ENCODE measurements around the gene RAF1. TPM values are rescaled to one million over a fixed set of nuclear protein-coding genes. Genes with fewer than 3 reads are reported as not detected.
A peak's percentile ranks its signal among the peaks of the same experiment; 100 is the strongest.
"Not testable (repeated sequence)": the region's sequence is repeated elsewhere in the genome, so short reads cannot be mapped to it uniquely, and the experiment has no call there.

Gene RAF1
- total RNA-seq, 1 experiment from 2014 or later: 91.4 TPM

DNA sequence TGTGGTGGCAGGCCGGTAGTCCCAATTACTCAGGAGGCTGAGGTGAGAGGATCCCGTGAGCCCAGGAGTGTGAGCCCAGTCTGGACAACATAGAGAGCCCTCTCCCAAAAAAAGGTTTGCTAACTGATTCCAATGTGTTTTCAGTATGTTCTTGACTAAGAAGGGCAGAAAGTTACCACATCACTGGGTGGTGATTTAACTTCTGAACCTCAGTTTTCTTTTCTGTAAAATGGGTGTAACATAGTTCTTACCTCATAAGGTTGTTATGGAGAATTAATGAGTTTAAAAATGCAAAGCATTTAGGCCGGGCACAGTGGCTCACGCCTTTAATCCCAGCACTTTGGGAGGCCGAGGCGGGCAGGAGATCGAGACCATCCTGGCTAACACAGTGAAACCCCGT is 28.5 kb upstream of the RAF1 start:
- Histone ChIP-seq H3K4me3 (no peak overlapping the region), H3K36me3 (no peaks in the 10 kb centered on the region), H3K4me1 (replicated peaks) (no peaks in the 10 kb centered on the region), H3K9me3 (replicated peaks) (no peaks in the 10 kb centered on the region), H3K27me3 (replicated peaks) (no peaks in the 10 kb centered on the region), H3K27ac (no peak overlapping the region)
- no peak for DNase-seq (ENCODE audit: low read depth in 1 of 2, low spot score in 2 of 2)

DNA sequence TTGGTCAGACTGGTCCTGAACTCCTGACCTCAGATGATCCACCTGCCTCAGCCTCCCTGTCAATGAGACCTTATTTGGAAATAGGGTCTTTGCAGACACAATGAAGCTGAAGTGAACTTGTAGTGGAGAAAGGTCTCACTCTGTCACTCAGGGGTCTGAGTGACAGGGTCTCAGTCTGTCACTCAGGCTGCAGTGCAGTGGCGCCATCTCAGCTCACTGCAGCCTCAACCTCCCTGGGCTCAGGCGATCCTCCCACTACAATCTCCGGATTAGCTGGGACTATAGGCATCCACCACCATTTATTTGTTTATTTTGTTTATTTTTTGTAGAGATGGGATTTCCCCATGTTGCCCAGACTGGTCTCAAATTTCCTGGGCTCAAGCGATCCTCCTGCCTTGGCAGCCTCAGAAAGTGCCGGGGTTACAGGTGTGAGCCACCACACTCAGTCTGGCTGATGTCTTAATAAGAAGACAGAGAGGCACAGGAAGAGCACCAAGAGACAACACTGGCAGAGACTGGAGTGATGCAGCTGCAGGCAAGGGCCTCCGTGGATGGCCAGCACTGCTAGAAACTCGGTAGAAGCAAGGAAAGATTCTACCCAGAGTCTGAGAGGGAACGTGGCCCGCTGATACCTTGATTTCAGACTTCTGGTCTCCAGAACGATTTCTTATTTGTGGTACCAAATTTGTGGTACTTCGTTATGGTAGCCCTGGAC is 26.2 kb upstream of the RAF1 start:
- no peaks in the 10 kb centered on the region for H3K9me3 ChIP-seq (replicated peaks)
- no peaks in the 10 kb centered on the region for H3K4me1 ChIP-seq (replicated peaks)
- no peak for DNase-seq (ENCODE audit: low read depth in 1 of 2, low spot score in 2 of 2)
- no peak overlapping the region for H3K4me3 ChIP-seq
- no peaks in the 10 kb centered on the region for H3K36me3 ChIP-seq
- H3K27ac ChIP-seq: no peak overlapping the region
- H3K27me3 ChIP-seq (replicated peaks): no peaks in the 10 kb centered on the region

DNA sequence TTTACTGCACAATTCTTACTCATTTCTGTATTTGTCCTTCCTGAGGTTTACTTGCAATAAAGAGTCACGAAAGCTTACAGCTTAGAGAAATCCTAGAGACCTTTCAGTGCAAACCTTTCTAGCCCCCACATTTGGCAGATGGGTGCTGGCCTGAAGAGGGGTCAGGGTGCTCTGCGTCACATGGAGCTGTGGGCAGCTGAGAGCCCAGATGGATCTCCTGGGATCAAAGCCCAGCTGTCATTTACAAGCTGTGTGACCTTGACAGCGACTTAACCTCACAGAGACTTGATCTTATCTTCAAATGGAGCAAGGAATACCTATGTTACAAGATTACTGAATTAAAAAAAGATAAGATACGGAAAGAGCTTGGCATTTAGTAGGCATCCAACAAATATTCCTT is 24.0 kb upstream of the RAF1 start:
- H3K4me1 ChIP-seq (replicated peaks): no peaks in the 10 kb centered on the region
- H3K27ac ChIP-seq: no peak overlapping the region
- H3K4me3 ChIP-seq: no peak overlapping the region
- no peaks in the 10 kb centered on the region for H3K27me3 ChIP-seq (replicated peaks)
- no peaks in the 10 kb centered on the region for H3K36me3 ChIP-seq
- no peak for DNase-seq (ENCODE audit: low read depth in 1 of 2, low spot score in 2 of 2)
- no peaks in the 10 kb centered on the region for H3K9me3 ChIP-seq (replicated peaks)

DNA sequence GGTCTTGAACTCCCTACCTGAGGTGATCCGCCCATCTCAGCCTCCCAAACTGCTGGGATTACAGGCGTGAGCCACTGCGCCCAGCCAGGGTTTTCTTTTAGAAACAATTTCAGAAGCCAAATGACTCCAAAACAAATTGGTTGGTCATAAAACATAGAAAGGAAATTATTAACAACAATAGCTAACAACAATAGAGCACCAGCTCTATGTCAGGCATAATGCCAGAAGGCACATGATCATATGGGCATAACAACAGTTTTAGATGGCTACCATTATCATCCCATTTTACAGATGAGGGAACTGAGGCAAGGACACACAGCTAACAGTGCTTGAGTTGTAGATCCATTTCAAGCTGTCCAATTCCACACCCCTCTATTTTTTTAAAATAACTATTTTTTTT is 22.2 kb upstream of the RAF1 start:
- Histone ChIP-seq H3K9me3 (replicated peaks) (no peaks in the 10 kb centered on the region), H3K27ac (no peak overlapping the region), H3K4me3 (no peak overlapping the region), H3K36me3 (no peaks in the 10 kb centered on the region), H3K27me3 (replicated peaks) (no peaks in the 10 kb centered on the region), H3K4me1 (replicated peaks) (no peaks in the 10 kb centered on the region)
- DNase-seq (ENCODE audit: low read depth in 1 of 2, low spot score in 2 of 2): no peak

GRCh38 chr3:12681943-12682390 is 18.1 kb upstream of the RAF1 start:
- no peak overlapping the region for H3K27ac ChIP-seq
- no peak overlapping the region for H3K4me3 ChIP-seq
- DNase-seq (ENCODE audit: low read depth in 1 of 2, low spot score in 2 of 2): no peak
- no peaks in the 10 kb centered on the region for H3K36me3 ChIP-seq
- H3K9me3 ChIP-seq (replicated peaks): no peaks in the 10 kb centered on the region
- H3K27me3 ChIP-seq (replicated peaks): no peaks in the 10 kb centered on the region
- no peaks in the 10 kb centered on the region; the same call in 1 of the 2 replicates for H3K4me1 ChIP-seq (replicated peaks)

DNA sequence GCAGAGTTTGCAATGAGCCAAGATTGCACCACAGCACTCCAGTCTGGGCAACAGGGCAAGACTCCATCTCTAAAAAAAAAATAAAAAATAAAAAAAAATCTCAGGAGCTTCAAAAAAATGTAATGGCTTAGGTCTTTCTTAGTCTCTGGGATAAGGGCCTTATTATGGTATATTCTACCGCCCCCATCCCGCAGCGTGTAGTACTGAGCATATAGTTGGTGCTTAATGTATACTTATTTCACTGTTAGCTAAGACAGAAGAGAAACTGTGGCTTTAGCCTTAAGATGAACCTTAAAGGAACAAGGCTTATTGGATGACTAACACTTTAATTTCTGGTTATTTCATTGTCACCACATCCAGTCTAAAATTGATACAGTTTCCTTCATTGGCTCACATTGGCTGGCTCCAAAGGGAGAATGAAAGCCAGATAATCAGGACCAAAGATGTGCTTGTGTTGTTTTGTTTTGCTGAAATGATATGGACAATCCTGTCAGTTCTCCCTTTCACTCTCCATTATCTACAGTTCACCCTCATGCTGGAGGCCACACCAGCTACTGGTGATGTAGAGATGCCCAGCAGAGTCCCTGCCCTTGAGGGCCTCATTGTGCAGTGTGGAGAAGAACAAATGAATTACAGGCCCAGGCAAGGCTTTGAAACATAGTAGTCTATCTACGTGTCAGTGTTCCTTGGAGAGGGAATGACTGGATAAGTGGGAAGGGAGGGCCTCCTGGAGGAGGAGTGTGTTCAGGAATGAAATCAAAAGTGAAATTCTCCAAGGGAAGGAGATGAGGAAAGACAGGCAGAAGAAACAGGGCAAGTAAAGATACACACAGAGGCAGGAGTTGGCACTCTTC is 17.4 kb upstream of the RAF1 start:
- no peak overlapping the region for H3K4me3 ChIP-seq
- no peaks in the 10 kb centered on the region; the same call in 1 of the 2 replicates for H3K4me1 ChIP-seq (replicated peaks)
- DNase-seq (ENCODE audit: low read depth in 1 of 2, low spot score in 2 of 2): no peak
- no peaks in the 10 kb centered on the region for H3K27me3 ChIP-seq (replicated peaks)
- H3K36me3 ChIP-seq: no peaks in the 10 kb centered on the region
- H3K27ac ChIP-seq: no peak overlapping the region
- no peaks in the 10 kb centered on the region for H3K9me3 ChIP-seq (replicated peaks)

- Histone ChIP-seq H3K4me1 (replicated peaks) (no peaks in the 10 kb centered on the region; the same call in 1 of the 2 replicates), H3K27me3 (replicated peaks) (no peaks in the 10 kb centered on the region), H3K4me3 (no peak overlapping the region), H3K9me3 (replicated peaks) (no peaks in the 10 kb centered on the region), H3K27ac (no peak overlapping the region), H3K36me3 (no peaks in the 10 kb centered on the region)
- peak; percentile 31 to 48 for DNase-seq (ENCODE audit: low read depth in 1 of 2, low spot score in 2 of 2)
Observed at GRCh38 chr3:12679468-12679867, 15.6 kb upstream of the RAF1 start.

DNA sequence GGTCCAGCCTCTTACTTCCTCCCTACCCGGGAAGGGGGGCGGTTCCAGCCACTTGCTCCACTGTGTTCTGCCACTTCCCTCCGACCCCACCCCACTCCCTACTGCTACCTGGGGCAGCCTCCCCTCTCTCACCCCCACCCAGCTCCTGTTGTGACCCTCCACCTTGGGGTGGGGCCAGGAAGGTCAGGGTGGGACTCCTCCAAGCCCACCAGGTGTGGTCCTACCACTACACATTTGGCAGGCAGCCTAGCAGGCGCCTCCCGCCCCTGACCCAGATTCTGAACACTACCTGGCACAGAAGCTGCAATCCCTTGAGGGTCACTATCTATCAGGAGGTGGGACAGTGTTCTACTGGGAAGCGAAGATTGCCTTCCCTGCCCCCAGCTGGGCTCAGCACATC is 13.7 kb upstream of the RAF1 start:
- H3K4me1 ChIP-seq (replicated peaks): no peaks in the 10 kb centered on the region; the same call in 1 of the 2 replicates
- DNase-seq (ENCODE audit: low read depth in 1 of 2, low spot score in 2 of 2): no peak
- H3K36me3 ChIP-seq: no peaks in the 10 kb centered on the region
- H3K4me3 ChIP-seq: no peak overlapping the region
- H3K27me3 ChIP-seq (replicated peaks): no peaks in the 10 kb centered on the region
- H3K27ac ChIP-seq: no peak overlapping the region
- H3K9me3 ChIP-seq (replicated peaks): no peaks in the 10 kb centered on the region

DNA sequence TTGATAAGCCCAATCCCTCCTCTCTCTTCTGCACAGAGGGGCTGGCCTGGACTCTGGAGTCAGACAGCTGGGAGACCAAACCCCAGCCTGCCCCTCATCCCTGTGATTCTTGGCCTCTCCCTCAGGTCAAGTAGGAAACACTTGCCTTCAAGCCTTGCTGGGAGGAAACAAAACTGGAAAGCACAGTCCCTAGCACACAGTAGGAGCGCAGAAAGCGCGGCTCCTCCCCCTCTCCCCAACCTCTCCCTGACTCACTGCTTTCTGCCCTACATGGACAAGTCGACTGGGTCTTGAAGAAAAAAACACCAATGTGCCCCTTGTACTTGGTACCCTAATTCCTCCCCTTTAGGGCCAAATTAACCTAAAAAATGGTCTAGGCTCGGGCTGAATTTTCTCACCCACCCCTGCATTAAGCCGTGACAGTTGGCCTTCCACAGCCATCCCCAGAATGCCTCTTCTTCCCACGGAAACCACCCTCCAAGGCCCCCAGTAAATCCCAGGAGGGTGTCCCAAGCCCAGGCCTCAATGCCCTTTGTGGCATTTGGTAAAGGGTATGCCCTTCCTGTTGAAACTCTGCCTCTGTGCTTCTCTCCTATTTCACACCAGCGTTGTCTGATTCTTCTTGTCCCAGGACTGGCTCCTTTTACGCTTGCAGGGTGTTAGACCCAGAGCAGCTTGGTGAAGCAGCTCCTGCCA is 11.3 kb upstream of the RAF1 start:
- Histone ChIP-seq H3K36me3 (no peaks in the 10 kb centered on the region), H3K4me3 (no peak overlapping the region), H3K27me3 (replicated peaks) (no peaks in the 10 kb centered on the region), H3K9me3 (replicated peaks) (no peaks in the 10 kb centered on the region), H3K27ac (no peak overlapping the region), H3K4me1 (replicated peaks) (no peaks in the 10 kb centered on the region; the same call in 1 of the 2 replicates)
- no peak for DNase-seq (ENCODE audit: low read depth in 1 of 2, low spot score in 2 of 2)

DNA sequence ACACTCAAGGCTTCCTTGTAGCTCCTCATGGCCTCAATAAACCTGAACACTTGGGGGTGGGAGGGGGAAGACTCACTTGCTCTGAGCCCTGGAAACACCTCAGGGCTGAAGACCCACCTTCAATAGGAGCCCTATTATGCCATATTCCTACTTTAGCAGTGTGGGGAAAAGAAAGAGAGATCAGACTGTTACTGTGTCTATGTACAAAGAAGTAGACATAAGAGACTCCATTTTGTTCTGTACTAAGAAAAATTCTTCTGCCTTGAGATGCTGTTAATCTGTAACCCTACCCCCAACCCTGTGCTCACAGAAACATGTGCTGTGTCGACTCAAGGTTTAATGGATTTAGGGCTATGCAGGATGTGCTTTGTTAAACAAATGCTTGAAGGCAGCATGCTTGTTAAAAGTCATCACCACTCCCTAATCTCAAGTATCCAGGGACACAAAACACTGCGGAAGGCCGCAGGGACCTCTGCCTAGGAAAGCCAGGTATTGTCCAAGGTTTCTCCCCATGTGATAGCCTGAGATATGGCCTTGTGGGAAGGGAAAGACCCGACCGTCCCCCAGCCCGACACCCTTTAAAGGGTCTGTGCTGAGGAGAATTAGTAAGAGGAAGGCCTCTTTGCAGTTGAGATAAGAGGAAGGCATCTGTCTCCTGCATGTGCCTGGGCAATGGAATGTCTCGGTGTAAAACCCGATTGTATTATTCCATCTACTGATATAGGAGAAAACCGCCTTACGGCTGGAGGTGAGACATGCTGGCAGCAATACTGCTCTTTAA is 10.2 kb upstream of the RAF1 start:
- H3K27me3 ChIP-seq (replicated peaks); DNase-seq (ENCODE audit: low read depth in 1 of 2, low spot score in 2 of 2); H3K4me1 ChIP-seq (replicated peaks); H3K9me3 ChIP-seq (replicated peaks); H3K36me3 ChIP-seq; H3K4me3 ChIP-seq; H3K27ac ChIP-seq: not testable (repeated sequence)

DNA sequence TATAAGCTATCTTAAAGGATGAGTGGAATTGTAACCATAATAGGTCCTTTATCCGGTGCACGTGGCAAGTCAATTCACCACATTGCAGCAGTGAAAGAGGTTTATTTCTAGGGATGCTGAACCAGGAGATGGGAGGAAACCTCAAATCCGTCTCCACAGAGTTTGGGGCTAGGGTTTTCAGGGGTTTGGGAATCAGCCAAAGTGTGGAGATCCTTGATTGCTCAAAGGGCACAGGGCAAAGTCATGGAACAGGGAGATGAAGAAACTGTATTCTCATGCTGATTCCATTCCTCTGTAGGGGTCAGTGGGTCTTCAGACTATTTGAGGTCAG is 7.2 kb upstream of the RAF1 start:
- H3K9me3 ChIP-seq (replicated peaks): no peaks in the 10 kb centered on the region
- H3K4me1 ChIP-seq (replicated peaks): no peaks in the 10 kb centered on the region
- no peak overlapping the region for H3K27ac ChIP-seq

GRCh38 chr3:12670365-12671119 is 6.6 kb upstream of the RAF1 start:
- Histone ChIP-seq H3K36me3 (no peaks in the 10 kb centered on the region), H3K27me3 (replicated peaks) (no peaks in the 10 kb centered on the region), H3K27ac (no peak overlapping the region), H3K9me3 (replicated peaks) (no peaks in the 10 kb centered on the region), H3K4me3 (no peak overlapping the region), H3K4me1 (replicated peaks) (no peaks in the 10 kb centered on the region)
- no peak for DNase-seq (ENCODE audit: low read depth in 1 of 2, low spot score in 2 of 2)

More for the DNA sequence above, 7.2 kb upstream of the RAF1 start:
- no peak for DNase-seq (ENCODE audit: low read depth in 1 of 2, low spot score in 2 of 2)
- Histone ChIP-seq H3K36me3 (no peaks in the 10 kb centered on the region), H3K4me3 (no peak overlapping the region), H3K27me3 (replicated peaks) (no peaks in the 10 kb centered on the region)
